Trophoblast cell (in vitro differentiated cells and primary cell): ENCODE results near the gene OGDH.
A peak's percentile ranks its signal among the peaks of the same experiment; 100 is the strongest.
"Not testable (repeated sequence)": the region's sequence is repeated elsewhere in the genome, so short reads cannot be mapped to it uniquely, and the experiment has no call there.

Source experiments
- DNase-seq, 2 donors: peaks; one replicate each; pipeline ENCODE4 v3.0.0-alpha.2; 2016
- H2AFZ ChIP-seq: 2 replicates; pipeline ENCODE4 v1.6.1; 2013; ENCODE audit warnings: low read length, moderate library complexity, mild to moderate bottlenecking; ENCODE audit not compliant: insufficient read depth, poor library complexity
- H2AK5ac ChIP-seq: 2 replicates; pipeline ENCODE4 v1.6.1; 2013; ENCODE audit warnings: mild to moderate bottlenecking, low read length
- H2BK120ac ChIP-seq: 2 replicates; pipeline ENCODE4 v1.6.1; 2013; ENCODE audit warnings: low read length, mild to moderate bottlenecking, moderate library complexity; ENCODE audit not compliant: insufficient read depth, poor library complexity
- H2BK12ac ChIP-seq: 2 replicates; pipeline ENCODE4 v1.6.1; 2013; ENCODE audit warnings: mild to moderate bottlenecking, low read length, moderate library complexity
- H2BK5ac ChIP-seq: 2 replicates; pipeline ENCODE4 v1.6.1; 2013; ENCODE audit warnings: low read length, low read depth, moderate library complexity, mild to moderate bottlenecking; ENCODE audit not compliant: poor library complexity
- H3K14ac ChIP-seq: 2 replicates; pipeline ENCODE4 v1.6.1; 2013; ENCODE audit warnings: mild to moderate bottlenecking, low read length
- H3K18ac ChIP-seq: 2 replicates; pipeline ENCODE4 v1.6.1; 2013; ENCODE audit warnings: mild to moderate bottlenecking, low read length
- H3K23ac ChIP-seq: 2 replicates; pipeline ENCODE4 v1.6.1; 2013; ENCODE audit warnings: low read length
- H3K27ac ChIP-seq: 2 replicates; pipeline ENCODE4 v1.5.1; 2013; ENCODE audit warnings: low read depth, mild to moderate bottlenecking, inconsistent platforms, low read length, moderate library complexity
- H3K27me3 ChIP-seq: 2 replicates; pipeline ENCODE4 v1.6.1; 2013; ENCODE audit warnings: inconsistent platforms, mild to moderate bottlenecking, low read length, moderate library complexity; ENCODE audit not compliant: insufficient read depth
- H3K36me3 ChIP-seq, 2 experiments: 1 replicate in 1 of 2; 2 replicates in 1 of 2; pipeline ENCODE4 v1.6.1; 2013; ENCODE audit warnings: low read length in 2 of 2, mild to moderate bottlenecking in 2 of 2, moderate library complexity in 1 of 2; ENCODE audit not compliant: insufficient read depth in 2 of 2, control insufficient read depth in 1 of 2
- H3K4ac ChIP-seq: 2 replicates; pipeline ENCODE4 v1.6.1; 2013; ENCODE audit warnings: low read depth, mild to moderate bottlenecking, low read length, moderate library complexity
- H3K4me1 ChIP-seq, 2 experiments: 1 replicate in 1 of 2; 2 replicates in 1 of 2; pipeline ENCODE4 v1.6.1; 2013; ENCODE audit warnings: low read length in 2 of 2, mild to moderate bottlenecking in 2 of 2, moderate library complexity in 1 of 2; ENCODE audit not compliant: insufficient read depth in 2 of 2, control insufficient read depth in 1 of 2
- H3K4me2 ChIP-seq: 2 replicates; pipeline ENCODE4 v1.6.1; 2013; ENCODE audit warnings: inconsistent platforms, mild to moderate bottlenecking, low read length, moderate library complexity
- H3K4me3 ChIP-seq: 2 replicates; pipeline ENCODE4 v1.5.1; 2013; ENCODE audit warnings: mild to moderate bottlenecking, low read depth, low read length, inconsistent platforms
- H3K79me1 ChIP-seq: one replicate; pipeline ENCODE4 v1.6.1; 2013; ENCODE audit warnings: low read length
- H3K79me2 ChIP-seq: 2 replicates; pipeline ENCODE4 v1.6.1; 2013; ENCODE audit warnings: low read length, mild to moderate bottlenecking; ENCODE audit not compliant: control insufficient read depth, insufficient read depth, poor library complexity
- H3K9ac ChIP-seq: 2 replicates; pipeline ENCODE4 v1.6.1; 2013; ENCODE audit warnings: mild to moderate bottlenecking, low read length
- H3K9me3 ChIP-seq: 2 replicates; pipeline ENCODE4 v1.6.1; 2013; ENCODE audit warnings: low read depth, mild to moderate bottlenecking, control low read depth, inconsistent platforms, low read length; ENCODE audit not compliant: insufficient read depth
- H4K12ac ChIP-seq: 2 replicates; pipeline ENCODE4 v1.6.1; 2013; ENCODE audit warnings: low read depth, mild to moderate bottlenecking, low read length, moderate library complexity
- H4K8ac ChIP-seq: 2 replicates; pipeline ENCODE4 v1.6.1; 2013; ENCODE audit warnings: low read depth, mild to moderate bottlenecking, low read length, moderate library complexity
- H4K91ac ChIP-seq: one replicate; pipeline ENCODE4 v1.6.1; 2013; ENCODE audit warnings: low read depth, mild to moderate bottlenecking, low read length, moderate library complexity
- whole genome bisulfite sequencing: extraction: QIAGEN DNeasy Blood & Tissue Kit; methylation state at CpG from one replicate; pipeline ENCODE4 v1.1.7; 2013; ENCODE audit warnings: missing lambda C conversion rate; ENCODE audit not compliant: insufficient read length, insufficient coverage; ENCODE audit errors: extremely low coverage; 5-methylcytosine and 5-hydroxymethylcytosine counted together

Gene OGDH

DNA sequence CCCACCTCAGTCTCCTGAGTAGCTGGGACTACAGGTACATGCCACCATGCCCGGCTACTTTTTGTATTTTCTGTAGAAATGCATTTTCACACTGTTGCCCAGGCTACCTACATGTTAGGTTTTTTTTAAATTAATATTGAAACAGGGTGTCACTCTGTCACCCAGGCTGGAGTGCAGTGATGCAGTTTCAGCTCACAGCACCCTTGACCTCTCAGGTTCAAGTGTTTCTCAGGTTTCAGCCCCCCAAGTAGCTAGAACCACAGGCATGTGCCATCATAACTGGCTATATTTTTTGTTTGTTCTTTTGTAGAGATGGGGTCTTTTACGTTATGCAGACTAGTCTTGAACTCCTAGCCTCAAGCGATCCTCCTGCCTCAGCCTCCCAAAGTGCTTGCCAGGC lies 109.8 kb downstream of the OGDH start:
- no peak overlapping the region for H3K4ac ChIP-seq
- no CpG with 5 or more reads among the region's 3 CpGs for WGBS
- H3K14ac ChIP-seq, result no peak overlapping the region
- peaks cover 3% of the 10 kb centered on the region for H3K9me3 ChIP-seq
- no peak overlapping the region for H4K91ac ChIP-seq
- H3K79me2 ChIP-seq, result no peaks in the 10 kb centered on the region
- H2BK12ac ChIP-seq, result no peak overlapping the region
- H3K36me3 ChIP-seq, result no peaks in the 10 kb centered on the region
- no peak overlapping the region for H3K23ac ChIP-seq
- H3K79me1 ChIP-seq, result no peaks in the 10 kb centered on the region
- H4K12ac ChIP-seq, result no peak overlapping the region
- H2BK120ac ChIP-seq, result no peak overlapping the region
- no peak overlapping the region for H2BK5ac ChIP-seq
- H3K27ac ChIP-seq, result no peak overlapping the region
- H2AFZ ChIP-seq, result no peak overlapping the region
- H3K4me1 ChIP-seq, result peaks cover 14 to 20% of the 10 kb centered on the region in 2 experiments
- no peak overlapping the region for H3K4me3 ChIP-seq
- H3K18ac ChIP-seq, result no peak overlapping the region
- no peaks in the 10 kb centered on the region for H3K27me3 ChIP-seq
- DNase-seq, result no peak
- H3K9ac ChIP-seq, result no peak overlapping the region
- no peak overlapping the region for H3K4me2 ChIP-seq
- H4K8ac ChIP-seq, result no peak overlapping the region
- H2AK5ac ChIP-seq, result no peak overlapping the region

DNA sequence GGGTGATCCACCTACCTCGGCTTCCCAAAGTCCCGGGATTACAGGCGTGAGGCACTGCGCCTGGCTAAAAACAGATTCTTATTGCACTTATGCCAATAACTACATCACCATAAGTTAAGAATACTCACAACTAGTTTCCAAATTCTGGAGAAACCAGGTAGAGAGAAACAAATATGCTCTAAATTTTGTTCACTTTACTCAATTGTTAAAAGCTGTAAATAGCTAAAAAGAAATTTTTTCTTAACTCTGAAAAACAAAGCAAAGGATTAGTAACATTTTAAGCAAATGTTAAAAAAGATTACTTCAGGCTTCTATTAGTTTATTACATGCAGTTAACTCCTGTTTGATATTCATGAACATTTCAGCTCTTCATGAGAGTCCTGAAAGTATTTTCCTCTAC lies 113.9 kb downstream of the OGDH start:
- DNase-seq, result no peak
- H3K23ac ChIP-seq, result no peak overlapping the region
- no peak overlapping the region for H4K8ac ChIP-seq

DNA sequence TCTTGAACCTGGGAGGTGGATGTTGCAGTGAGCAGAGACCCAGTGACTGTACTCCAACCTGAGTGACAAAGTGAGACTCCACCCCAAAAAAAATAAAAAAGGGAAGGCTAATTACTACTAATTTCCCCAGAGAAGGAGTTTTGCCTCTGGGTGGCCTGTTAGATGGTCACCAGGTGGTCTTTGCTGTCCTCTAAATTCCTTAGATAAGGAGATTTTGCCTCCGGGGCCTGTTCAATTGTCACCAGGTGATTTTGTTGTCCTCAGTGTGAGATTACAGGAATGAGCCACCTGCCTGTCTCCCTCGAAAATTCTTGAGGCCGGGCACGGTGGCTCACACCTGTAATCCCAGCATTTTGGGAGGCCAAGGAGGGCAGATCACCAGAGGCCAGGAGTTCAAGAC lies 117.8 kb downstream of the OGDH start:
- no peaks in the 10 kb centered on the region for H3K27me3 ChIP-seq
- WGBS, result no CpG with 5 or more reads among the region's 4 CpGs

More for the DNA sequence above, 113.9 kb downstream of the OGDH start:
- WGBS, result no CpG with 5 or more reads among the region's 4 CpGs
- no peak overlapping the region for H4K12ac ChIP-seq
- no peaks in the 10 kb centered on the region for H3K36me3 ChIP-seq
- H2BK5ac ChIP-seq, result no peak overlapping the region
- H2AFZ ChIP-seq, result no peak overlapping the region
- H2BK12ac ChIP-seq, result no peak overlapping the region
- no peak overlapping the region for H3K9ac ChIP-seq
- peaks cover 5 to 8% of the 10 kb centered on the region in 2 experiments for H3K4me1 ChIP-seq
- H3K27ac ChIP-seq, result no peak overlapping the region
- H3K18ac ChIP-seq, result no peak overlapping the region
- H3K79me2 ChIP-seq, result no peaks in the 10 kb centered on the region
- peaks cover 3% of the 10 kb centered on the region for H3K9me3 ChIP-seq
- no peak overlapping the region for H3K4me3 ChIP-seq
- H2BK120ac ChIP-seq, result no peak overlapping the region
- H3K4me2 ChIP-seq, result no peak overlapping the region
- no peaks in the 10 kb centered on the region for H3K79me1 ChIP-seq
- H4K91ac ChIP-seq, result no peak overlapping the region
- no peak overlapping the region for H3K14ac ChIP-seq
- H3K27me3 ChIP-seq, result no peaks in the 10 kb centered on the region
- no peak overlapping the region for H2AK5ac ChIP-seq
- H3K4ac ChIP-seq, result no peak overlapping the region

DNA sequence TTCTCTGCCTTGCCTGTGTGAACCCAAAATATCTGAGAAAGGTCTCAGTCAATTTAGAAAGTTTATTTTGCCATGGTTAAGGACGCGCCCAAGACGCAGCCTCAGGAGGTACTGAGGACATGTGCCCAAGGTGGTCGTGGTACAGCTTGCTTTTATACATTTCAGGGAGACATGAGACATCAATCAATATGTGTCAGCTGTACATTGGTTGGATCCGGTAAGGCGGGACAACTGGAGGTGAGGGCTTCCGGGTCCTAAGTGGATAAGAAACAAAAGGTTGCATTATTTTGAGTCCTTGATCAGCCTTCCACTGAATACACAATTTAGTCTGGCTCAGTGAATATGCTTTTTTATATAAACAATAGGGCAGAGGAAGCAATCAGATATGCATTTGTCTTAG lies 119.8 kb downstream of the OGDH start:
- WGBS, result no CpG with 5 or more reads among the region's 7 CpGs
- H3K4me3 ChIP-seq, H4K91ac ChIP-seq: not testable (repeated sequence)

More for the DNA sequence above, 117.8 kb downstream of the OGDH start:
- Histone ChIP-seq H3K79me2 (no peaks in the 10 kb centered on the region), H3K4me2 (no peak overlapping the region), H4K91ac (no peak overlapping the region), H2AFZ (no peak overlapping the region), H4K12ac (no peak overlapping the region), H3K4me1 (peaks cover 8 to 9% of the 10 kb centered on the region in 2 experiments), H3K14ac (no peak overlapping the region), H3K4ac (no peak overlapping the region), H3K4me3 (no peak overlapping the region), H3K27ac (no peak overlapping the region), H3K23ac (no peak overlapping the region), H2BK12ac (no peak overlapping the region), H3K79me1 (no peaks in the 10 kb centered on the region), H4K8ac (no peak overlapping the region), H3K9ac (no peak overlapping the region), H3K18ac (no peak overlapping the region), H2AK5ac (no peak overlapping the region), H2BK120ac (no peak overlapping the region), H2BK5ac (no peak overlapping the region), H3K9me3 (peaks cover 3% of the 10 kb centered on the region), H3K36me3 (no peaks in the 10 kb centered on the region)
- peak; percentile 67 to 91 for DNase-seq

More for the DNA sequence above, 119.8 kb downstream of the OGDH start:
- H3K4me1 ChIP-seq, H2AK5ac ChIP-seq, H3K36me3 ChIP-seq, H2BK12ac ChIP-seq, H2BK5ac ChIP-seq, H3K23ac ChIP-seq, H3K14ac ChIP-seq, DNase-seq, H3K27me3 ChIP-seq, H3K27ac ChIP-seq, H3K79me1 ChIP-seq, H2AFZ ChIP-seq, H4K12ac ChIP-seq, H2BK120ac ChIP-seq, H3K9me3 ChIP-seq, H3K18ac ChIP-seq, H3K79me2 ChIP-seq, H3K4ac ChIP-seq, H4K8ac ChIP-seq, H3K4me2 ChIP-seq, H3K9ac ChIP-seq: not testable (repeated sequence)
